Measurements from ENCODE around the gene MND1. TPM values are rescaled to one million over a fixed set of nuclear protein-coding genes. Genes with fewer than 3 reads are reported as not detected.

The MND1 gene
- total RNA-seq, 2 donors from 2014 or later: 15.4 to 30.3 TPM

- H3K4me3 Mint-ChIP-seq: no peak overlapping the region
- Histone ChIP-seq H3K9ac (ENCODE audit: extremely low read depth, low read length, poor library complexity, severe bottlenecking) (no peak overlapping the region), H3K27ac (ENCODE audit: low read depth, low read length) (no peak overlapping the region), H3K36me3 (ENCODE audit: control insufficient read depth, insufficient read depth, low read length) (peaks cover 4% of the 10 kb centered on the region), H3K27me3 (ENCODE audit: control insufficient read depth, insufficient read depth, low read length, poor library complexity, severe bottlenecking) (no peaks in the 10 kb centered on the region), H3K4me3 (ENCODE audit: low read length) (peak overlapping the region; percentile 95), H3K4me1 (ENCODE audit: control insufficient read depth, insufficient read depth, low read length) (no peaks in the 10 kb centered on the region), H3K9me3 (ENCODE audit: control insufficient read depth, low read length) (no peaks in the 10 kb centered on the region)
- no peaks in the 10 kb centered on the region for H3K9me3 Mint-ChIP-seq
- peaks cover 7% of the 10 kb centered on the region for H3K27me3 Mint-ChIP-seq (ENCODE audit: insufficient read depth)
- 63 to 64% methylated on average over 5 of the region's 5 CpGs for WGBS, 2 experiments (ENCODE audit: insufficient coverage in 1 of 2, insufficient read length in 1 of 2)
- peak; percentile 57 for DNase-seq
- H3K4me1 Mint-ChIP-seq: peaks cover 22% of the 10 kb centered on the region
- no peaks in the 10 kb centered on the region for H3K36me3 Mint-ChIP-seq (ENCODE audit: low read depth)
- TF ChIP-seq CTCF (conservative IDR thresholded peaks at IDR 0.05): peak; percentile 20
- H3K27ac Mint-ChIP-seq: no peak overlapping the region
Observed at GRCh38 chr4:153346563-153346962, 2.1 kb downstream of the MND1 start.

- no peak overlapping the region for H3K4me3 ChIP-seq (ENCODE audit: low read length)
- Mint-ChIP-seq H3K9me3 (no peaks in the 10 kb centered on the region), H3K36me3 (ENCODE audit: low read depth) (no peaks in the 10 kb centered on the region), H3K27me3 (ENCODE audit: insufficient read depth) (peaks cover 7% of the 10 kb centered on the region), H3K4me3 (no peak overlapping the region), H3K27ac (no peak overlapping the region), H3K4me1 (peaks cover 22% of the 10 kb centered on the region)
- H3K27me3 ChIP-seq (ENCODE audit: control insufficient read depth, insufficient read depth, low read length, poor library complexity, severe bottlenecking): no peaks in the 10 kb centered on the region
- H3K9me3 ChIP-seq (ENCODE audit: control insufficient read depth, low read length): no peaks in the 10 kb centered on the region
- H3K4me1 ChIP-seq (ENCODE audit: control insufficient read depth, insufficient read depth, low read length): no peaks in the 10 kb centered on the region
- DNase-seq: no peak
- H3K27ac ChIP-seq (ENCODE audit: low read depth, low read length): no peak overlapping the region
- peaks cover 6% of the 10 kb centered on the region for H3K36me3 ChIP-seq (ENCODE audit: control insufficient read depth, insufficient read depth, low read length)
- H3K9ac ChIP-seq (ENCODE audit: extremely low read depth, low read length, poor library complexity, severe bottlenecking): no peak overlapping the region
- no peak for TF ChIP-seq CTCF (conservative IDR thresholded peaks at IDR 0.05)
Observed at GRCh38 chr4:153347117-153347516, 2.6 kb downstream of the MND1 start.

- 90 to 97% methylated on average over 4 of the region's 4 CpGs for WGBS, 2 experiments (ENCODE audit: insufficient coverage in 1 of 2, insufficient read length in 1 of 2)
- Mint-ChIP-seq H3K27ac (no peak overlapping the region), H3K27me3 (ENCODE audit: insufficient read depth) (peaks cover 7% of the 10 kb centered on the region), H3K9me3 (no peaks in the 10 kb centered on the region), H3K4me3 (no peak overlapping the region), H3K4me1 (peaks cover 22% of the 10 kb centered on the region), H3K36me3 (ENCODE audit: low read depth) (no peaks in the 10 kb centered on the region)
- Histone ChIP-seq H3K27ac (ENCODE audit: low read depth, low read length) (no peak overlapping the region), H3K27me3 (ENCODE audit: control insufficient read depth, insufficient read depth, low read length, poor library complexity, severe bottlenecking) (no peaks in the 10 kb centered on the region), H3K9me3 (ENCODE audit: control insufficient read depth, low read length) (no peaks in the 10 kb centered on the region), H3K4me3 (ENCODE audit: low read length) (no peak overlapping the region), H3K4me1 (ENCODE audit: control insufficient read depth, insufficient read depth, low read length) (no peaks in the 10 kb centered on the region), H3K36me3 (ENCODE audit: control insufficient read depth, insufficient read depth, low read length) (peaks cover 6% of the 10 kb centered on the region), H3K9ac (ENCODE audit: extremely low read depth, low read length, poor library complexity, severe bottlenecking) (no peak overlapping the region)
- no peak for TF ChIP-seq CTCF (conservative IDR thresholded peaks at IDR 0.05)
- no peak for DNase-seq
Observed at GRCh38 chr4:153348006-153348405, 3.5 kb downstream of the MND1 start.
